ENCODE measurements around the gene KCTD16. TPM values are rescaled to one million over a fixed set of nuclear protein-coding genes. Genes with fewer than 3 reads are reported as not detected.

The KCTD16 gene
- total RNA-seq, 1 experiment from 2014 or later: not detected

DNA sequence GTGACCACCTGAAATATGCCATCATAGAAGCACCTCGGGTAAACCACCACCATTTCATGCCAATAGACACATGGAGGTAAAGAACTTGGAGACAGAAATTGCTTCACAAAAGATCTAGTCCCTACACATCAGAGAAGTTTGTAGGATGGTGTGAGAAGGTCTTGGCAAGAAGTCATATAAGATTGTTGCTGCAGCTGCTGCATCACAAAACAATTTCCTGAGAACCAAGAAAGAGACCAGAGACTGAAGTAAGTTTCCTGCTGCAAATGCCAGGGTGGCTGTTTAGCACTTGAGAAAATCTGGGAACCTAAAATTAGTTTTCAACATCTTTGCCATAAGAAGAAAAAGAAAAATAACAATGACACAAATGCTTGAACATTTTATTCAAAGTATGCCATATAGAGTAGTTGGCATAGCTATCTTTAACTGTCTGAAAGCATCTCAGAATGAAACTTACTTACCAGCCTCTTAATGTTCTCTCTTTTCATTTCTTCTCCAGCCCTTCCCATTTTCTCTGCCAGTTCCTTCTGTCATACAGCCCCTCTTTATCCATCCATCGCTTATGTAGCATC is 114.3 kb downstream of the KCTD16 start:
- DNase-seq (ENCODE audit: low spot score): no peak

DNA sequence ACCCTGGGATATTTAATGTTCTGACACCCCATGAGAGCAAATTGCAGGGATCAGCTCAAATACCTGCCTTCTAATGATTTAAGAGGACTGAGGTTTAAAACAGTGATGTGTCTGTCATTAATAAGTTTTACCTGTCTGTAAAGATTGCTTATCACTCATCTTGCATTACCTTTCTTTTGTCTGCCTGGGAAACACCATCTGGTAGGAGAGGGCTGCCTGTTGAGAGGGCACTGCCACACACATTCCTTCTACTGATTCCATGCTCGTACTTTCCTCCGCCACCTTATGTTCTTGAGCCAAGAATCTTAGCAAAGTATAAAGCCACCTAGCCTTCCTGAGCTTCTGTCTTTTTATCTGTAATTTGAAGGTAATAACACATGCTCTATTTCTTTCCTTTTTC is 118.6 kb downstream of the KCTD16 start:
- no peak for DNase-seq (ENCODE audit: low spot score)

- no peak for DNase-seq (ENCODE audit: low spot score)
Measured at GRCh38 chr5:144292029-144292428, 121.4 kb downstream of the KCTD16 start.

GRCh38 chr5:144295284-144295683 is 124.6 kb downstream of the KCTD16 start:
- no peak for DNase-seq (ENCODE audit: low spot score)

- DNase-seq (ENCODE audit: low spot score): no peak
Measured at GRCh38 chr5:144297081-144297480, 126.4 kb downstream of the KCTD16 start.

DNA sequence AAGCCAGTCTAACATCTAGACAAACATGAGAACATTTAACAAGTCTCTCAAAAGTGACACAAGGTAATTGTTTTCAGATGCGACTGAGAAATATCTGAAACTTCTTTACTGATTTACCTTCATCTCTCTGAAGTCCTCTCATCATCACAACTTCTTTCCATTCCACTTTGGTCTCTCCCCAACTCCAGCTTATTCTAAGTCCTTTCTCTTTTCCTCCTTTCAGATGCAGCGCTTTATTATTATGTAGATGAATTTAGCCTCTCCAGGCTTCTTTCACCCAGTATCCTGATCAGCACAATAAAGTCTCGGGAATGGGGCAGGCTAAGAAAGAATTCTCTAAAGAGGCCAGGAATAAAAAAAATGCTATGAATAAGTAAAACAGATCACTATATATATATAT is 128.0 kb downstream of the KCTD16 start:
- DNase-seq (ENCODE audit: low spot score): no peak

DNA sequence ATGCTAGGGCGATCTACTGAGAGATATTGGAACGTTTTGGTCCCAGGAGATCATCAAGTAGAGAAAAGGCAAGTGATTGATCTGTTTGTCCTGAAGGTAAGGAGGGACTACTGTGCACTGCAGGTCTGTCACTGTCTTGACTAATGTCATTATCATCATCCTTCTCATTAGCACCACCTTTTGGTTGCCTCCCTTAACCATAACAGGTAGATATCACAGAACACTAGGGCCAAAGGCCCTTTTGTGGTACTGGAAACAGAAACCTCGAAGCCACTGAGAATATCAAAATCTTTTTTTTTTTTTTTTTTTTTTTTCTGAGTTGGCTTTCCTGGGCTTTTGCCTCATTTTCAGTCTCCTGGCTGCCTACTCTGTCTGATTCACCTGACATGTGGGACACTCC is 134.0 kb downstream of the KCTD16 start:
- DNase-seq (ENCODE audit: low spot score): no peak

DNA sequence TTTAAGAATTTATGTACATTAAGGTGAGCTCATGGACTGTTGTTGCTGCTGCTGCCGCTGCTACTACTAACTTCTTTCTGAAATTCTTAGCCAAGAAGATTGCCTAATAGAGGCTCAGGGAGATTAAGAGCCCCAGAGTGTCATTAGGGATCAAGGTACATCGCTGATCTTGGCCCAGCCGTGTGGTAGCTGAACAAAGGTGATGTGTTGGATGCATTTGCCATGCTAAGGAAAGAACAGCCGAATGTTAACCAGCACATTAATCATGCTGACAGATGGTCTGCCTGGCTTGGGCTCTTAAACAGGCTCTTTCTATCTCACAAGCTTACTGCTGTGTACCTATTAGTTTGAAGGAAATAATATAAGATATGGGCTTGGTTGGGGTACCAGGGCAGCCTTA is 137.1 kb downstream of the KCTD16 start:
- DNase-seq (ENCODE audit: low spot score): no peak

GRCh38 chr5:144308174-144308573 is 137.5 kb downstream of the KCTD16 start:
- no peak for DNase-seq (ENCODE audit: low spot score)

GRCh38 chr5:144308906-144309670 is 138.4 kb downstream of the KCTD16 start:
- no peak for DNase-seq (ENCODE audit: low spot score)

DNA sequence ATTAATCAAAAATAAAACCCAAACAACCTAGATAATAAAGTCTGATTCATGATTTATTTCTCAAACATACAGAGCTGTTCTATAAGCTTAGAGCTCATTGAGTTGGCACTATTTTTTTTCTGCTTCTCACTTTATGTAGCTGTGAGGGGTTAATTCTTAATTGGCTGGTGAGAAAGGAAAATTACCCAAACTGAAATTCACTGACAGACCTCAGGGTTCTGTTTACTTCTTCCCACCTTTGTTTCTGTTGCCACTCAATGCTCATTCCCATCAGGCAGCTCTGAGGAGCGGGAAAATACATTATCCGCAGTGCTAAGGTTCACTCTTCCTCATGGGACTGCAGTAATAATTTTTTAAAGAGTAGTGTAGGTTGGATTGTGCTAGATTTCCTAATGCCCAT is 139.9 kb downstream of the KCTD16 start:
- no peak for DNase-seq (ENCODE audit: low spot score)

- DNase-seq (ENCODE audit: low spot score): no peak
Measured at GRCh38 chr5:144313147-144313726, 142.6 kb downstream of the KCTD16 start.

DNA sequence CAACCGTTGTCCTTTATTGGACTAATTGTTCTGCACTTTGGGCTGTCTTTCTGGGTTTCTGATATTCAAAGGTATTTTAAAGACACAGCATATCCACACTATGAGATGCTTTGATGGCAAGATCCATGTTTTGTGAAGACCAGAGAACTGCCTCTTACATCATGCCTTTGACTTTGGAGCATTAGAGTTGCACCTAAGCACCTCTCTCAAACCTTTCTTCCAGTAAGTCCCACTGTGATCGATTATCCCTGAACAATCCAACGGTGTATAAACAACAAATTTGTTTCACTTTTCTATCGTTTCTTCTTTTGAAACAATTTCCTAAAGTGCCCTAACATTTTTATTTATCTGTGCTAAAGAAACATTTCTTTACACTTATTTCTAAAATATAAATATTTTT is 144.4 kb downstream of the KCTD16 start:
- DNase-seq (ENCODE audit: low spot score): no peak

- DNase-seq (ENCODE audit: low spot score): no peak
Measured at GRCh38 chr5:144315994-144316634, 145.4 kb downstream of the KCTD16 start.

GRCh38 chr5:144318011-144318410 is 147.3 kb downstream of the KCTD16 start:
- DNase-seq (ENCODE audit: low spot score): no peak

DNA sequence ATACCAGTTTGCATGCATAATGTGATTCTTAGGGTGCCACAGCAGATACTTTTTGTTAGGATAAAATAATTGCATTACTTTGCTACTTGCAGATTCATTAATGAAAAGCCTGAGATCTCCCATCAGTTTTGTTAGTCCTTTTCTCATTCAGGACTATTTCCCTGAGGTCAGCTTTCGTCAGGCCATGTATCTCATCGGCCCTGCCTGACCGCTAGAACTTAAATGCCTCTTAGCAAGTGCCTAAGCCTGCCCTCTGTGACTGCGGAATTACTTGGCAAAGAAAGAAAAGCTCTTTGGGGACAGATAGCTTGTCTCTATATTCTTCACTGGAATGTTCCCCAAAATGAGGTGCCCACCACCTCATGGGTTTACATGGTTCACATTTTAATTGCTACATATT is 147.8 kb downstream of the KCTD16 start:
- no peak for DNase-seq (ENCODE audit: low spot score)

- no peak for DNase-seq (ENCODE audit: low spot score)
Measured at GRCh38 chr5:144323181-144323580, 152.5 kb downstream of the KCTD16 start.

DNA sequence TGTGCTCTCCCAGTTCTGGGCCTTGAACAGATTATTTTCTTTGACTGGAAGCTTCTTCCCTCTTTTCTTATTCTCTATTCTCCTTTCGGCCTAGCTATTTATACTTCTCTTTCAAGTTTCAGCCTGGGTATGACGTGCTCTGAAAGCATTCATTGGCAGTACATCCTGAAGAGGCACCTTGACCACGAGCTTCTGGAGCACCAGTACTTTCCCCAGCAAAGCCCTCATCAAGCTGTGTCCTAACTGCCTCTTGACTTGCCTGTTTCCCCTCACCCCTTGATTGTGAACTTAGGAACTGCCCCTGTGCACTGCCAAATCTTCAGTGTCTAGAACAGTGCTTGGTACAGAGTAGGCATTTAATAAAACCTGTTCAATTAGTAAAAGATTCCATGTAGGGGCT is 154.9 kb downstream of the KCTD16 start:
- no peak for DNase-seq (ENCODE audit: low spot score)

DNA sequence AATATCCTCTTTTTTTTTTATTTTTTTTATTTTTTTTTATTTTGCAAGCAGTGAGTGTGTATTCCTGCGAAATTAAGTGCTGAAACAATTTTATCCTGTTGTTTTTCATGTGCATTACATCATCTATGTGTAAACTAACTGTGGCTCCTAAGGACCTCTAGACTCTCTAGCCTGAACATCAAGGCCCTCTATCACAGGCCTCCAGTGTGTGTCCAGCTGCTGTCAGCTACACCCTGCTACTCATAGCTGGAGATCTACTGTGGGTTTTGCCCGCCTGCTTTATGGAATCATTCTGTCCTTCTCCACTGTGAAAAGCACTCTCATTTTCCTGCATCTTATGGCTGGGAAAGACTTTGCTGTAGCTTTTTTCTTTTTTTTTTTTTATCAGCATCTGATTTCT is 157.8 kb downstream of the KCTD16 start:
- no peak for DNase-seq (ENCODE audit: low spot score)

GRCh38 chr5:144328980-144329379 is 158.3 kb downstream of the KCTD16 start:
- no peak for DNase-seq (ENCODE audit: low spot score)

GRCh38 chr5:144329681-144330080 is 159.0 kb downstream of the KCTD16 start:
- DNase-seq (ENCODE audit: low spot score): no peak

DNA sequence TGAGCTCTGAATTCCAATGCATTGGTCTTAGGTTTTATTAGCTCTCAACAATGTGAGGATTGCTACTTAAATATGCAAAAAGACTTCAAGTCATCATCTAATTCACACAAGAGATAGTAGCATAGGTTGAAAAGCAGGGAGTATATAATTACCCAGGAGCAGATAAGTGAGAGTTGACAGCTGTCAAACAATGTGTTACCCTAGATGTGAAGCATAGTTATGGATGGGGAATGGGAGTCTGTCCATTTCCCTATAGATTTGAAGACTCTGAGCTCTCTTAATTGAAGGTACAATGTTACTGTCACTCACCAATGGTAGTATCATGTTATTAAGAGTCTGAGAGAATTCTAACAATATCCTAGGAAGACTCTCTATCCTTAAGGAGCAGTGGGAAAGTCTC is 160.7 kb downstream of the KCTD16 start:
- no peak for DNase-seq (ENCODE audit: low spot score)

- DNase-seq (ENCODE audit: low spot score): peak; percentile 18
Measured at GRCh38 chr5:144332265-144332664, 161.6 kb downstream of the KCTD16 start.
